Endothelial cell of umbilical vein (primary cell): Measurements from ENCODE around the gene GAD2. TPM values are rescaled to one million over a fixed set of nuclear protein-coding genes. Genes with fewer than 3 reads are reported as not detected.

Experiments
- BruUV-seq: library from RNA; stranded (reverse); fragments of 400-500 nt; replicated peaks from 2 replicates; lab custom pipeline; 2021; lab: Mats Ljungman, UMichigan
- CTCF ChIA-PET: fragments of 300-600, 350-600 bp; sonication (Branson Sonifier 250); formaldehyde crosslinking; loops from one replicate; lab custom pipeline; 2021; ENCODE audit warnings: antibody characterized with exemption, inconsistent platforms; lab: Charles Lee
- POLR2A ChIA-PET: fragments of 300-600, 350-600 bp; sonication (Branson Sonifier 250); formaldehyde crosslinking; loops from one replicate; lab custom pipeline; 2021; ENCODE audit warnings: antibody characterized with exemption, inconsistent platforms; lab: Charles Lee
- DNase-seq: peaks from one replicate; pipeline ENCODE4 v3.0.0-alpha.2; 2011; ENCODE audit warnings: low read depth, low spot score
- FAIRE-seq: peaks from 2 replicates; lab custom pipeline; 2011; peaks lifted over from hg19 to GRCh38; lab: Jason Lieb, UNC
- H2AFZ ChIP-seq: 2 replicates; pipeline ENCODE4 v1.6.0; 2012; ENCODE audit warnings: low read depth, low read length, control low read depth, inconsistent platforms
- H3K27ac ChIP-seq: 2 replicates; pipeline ENCODE4 v1.5.1; 2011; ENCODE audit warnings: low read depth, mild to moderate bottlenecking, control low read depth, low read length, moderate library complexity; ENCODE audit not compliant: insufficient read depth
- H3K27me3 ChIP-seq, 2 experiments: 2 replicates each; pipeline versions ENCODE4 v1.6.0 to v1.6.1; 2011; ENCODE audit warnings: low read length in 2 of 2, mixed read lengths in 1 of 2; ENCODE audit not compliant: control insufficient read depth in 2 of 2, insufficient read depth in 2 of 2
- H3K36me3 ChIP-seq, 2 experiments: 2 replicates in 1 of 2; 3 replicates in 1 of 2; pipeline ENCODE4 v1.5.1; 2011; ENCODE audit warnings: low read length in 2 of 2, mild to moderate bottlenecking in 1 of 2, moderate library complexity in 1 of 2; ENCODE audit not compliant: control insufficient read depth in 2 of 2, insufficient read depth in 2 of 2; ENCODE audit errors: extremely low read depth in 1 of 2
- H3K4me1 ChIP-seq: 3 replicates; pipeline ENCODE4 v1.5.1; 2011; ENCODE audit warnings: mild to moderate bottlenecking, low read length; ENCODE audit not compliant: control insufficient read depth, insufficient read depth; ENCODE audit errors: extremely low read depth
- H3K4me2 ChIP-seq: 2 replicates; pipeline ENCODE4 v1.6.1; 2011; ENCODE audit warnings: low read length, control low read depth, mixed read lengths; ENCODE audit not compliant: insufficient read depth
- H3K4me3 ChIP-seq, 3 experiments: fragments of 200-600 bp in 1 of 3; sonication (generic), shearing (Covaris generic) in 1 of 3; replicated peaks in 1 of 3; 2 replicates each; pipeline ENCODE4 v1.5.1; 2011 to 2016; ENCODE audit warnings: control low read depth in 3 of 3, low read length in 3 of 3, mild to moderate bottlenecking in 2 of 3, inconsistent platforms in 1 of 3, low read depth in 1 of 3, moderate library complexity in 1 of 3; ENCODE audit not compliant: insufficient read depth in 1 of 3
- H3K79me2 ChIP-seq: 2 replicates; pipeline ENCODE4 v1.6.0; 2012; ENCODE audit warnings: low read length, inconsistent platforms; ENCODE audit not compliant: control insufficient read depth, insufficient read depth
- H3K9ac ChIP-seq: replicated peaks from 2 replicates; pipeline ENCODE3; 2011; ENCODE audit warnings: low read length, control low read depth; ENCODE audit not compliant: insufficient read depth; ENCODE audit errors: extremely low read depth
- H3K9me1 ChIP-seq: replicated peaks from 3 replicates; pipeline ENCODE4 v1.6.0; 2011; ENCODE audit warnings: mild to moderate bottlenecking, low read length; ENCODE audit not compliant: control insufficient read depth, insufficient read depth; ENCODE audit errors: extremely low read depth
- H3K9me3 ChIP-seq: replicated peaks from 2 replicates; pipeline ENCODE4 v1.5.1; 2012; ENCODE audit warnings: low read length, inconsistent platforms; ENCODE audit not compliant: control insufficient read depth, insufficient read depth
- H4K20me1 ChIP-seq: replicated peaks from 2 replicates; pipeline ENCODE3; 2011; ENCODE audit warnings: mild to moderate bottlenecking, low read length; ENCODE audit not compliant: control insufficient read depth, insufficient read depth; ENCODE audit errors: extremely low read depth
- EZH2 ChIP-seq: IDR thresholded peaks from 2 replicates; pipeline ENCODE4 v1.6.1; 2012; ENCODE audit warnings: borderline replicate concordance, low read depth, mild to moderate bottlenecking, moderate library complexity, low read length, inconsistent platforms; ENCODE audit not compliant: severe bottlenecking
- FOS ChIP-seq: IDR thresholded peaks from 2 replicates; pipeline ENCODE4 v1.6.1; 2011; ENCODE audit warnings: mild to moderate bottlenecking, low read length, moderate library complexity, borderline replicate concordance; ENCODE audit not compliant: insufficient read depth
- GATA2 ChIP-seq: IDR thresholded peaks from 2 replicates; pipeline ENCODE4 v1.7.0; 2011; ENCODE audit warnings: low read depth, mild to moderate bottlenecking, moderate library complexity, mixed read lengths, low read length; ENCODE audit not compliant: insufficient read length, insufficient read depth
- JUN ChIP-seq: IDR thresholded peaks from 2 replicates; pipeline ENCODE4 v1.6.1; 2011; ENCODE audit warnings: borderline replicate concordance, low read depth; ENCODE audit not compliant: insufficient read length, insufficient read depth
- MYC ChIP-seq: IDR thresholded peaks from one replicate; pipeline ENCODE4 v1.6.1; 2011; ENCODE audit warnings: mild to moderate bottlenecking, low read depth, low read length
- POLR2A ChIP-seq: IDR thresholded peaks from 2 replicates; pipeline ENCODE4 v1.6.1; 2012; ENCODE audit warnings: low read depth, mild to moderate bottlenecking, control low read depth, low read length
- POLR2AphosphoS5 ChIP-seq: IDR thresholded peaks from 2 replicates; pipeline ENCODE4 v1.6.1; 2012; ENCODE audit warnings: low read depth, mild to moderate bottlenecking, control low read depth, low read length, moderate library complexity; ENCODE audit not compliant: insufficient read depth
- dilution Hi-C: fragments of 300-500 bp; cut with MboI; formaldehyde crosslinking; loops from one replicate; pipeline ENCODE4 v1.15.0; 2019; ENCODE audit warnings: low sequenced_read_pairs; ENCODE audit not compliant: extremely low pct_ligation_motif_present
- intact Hi-C: fragments of 100-400 bp; cut with micrococcal nuclease; formaldehyde crosslinking; loops from one replicate; pipeline ENCODE4 v1.10.0; 2022
- polyA plus RNA-seq, 4 experiments: library from polyadenylated mRNA; depleted of rRNA in 3 of 4; stranded (reverse) in 3 of 4; unstranded in 1 of 4; fragments of >200 nt; gene quantifications; 2 replicates each; pipeline versions ENCODE4 v1.2.1 to v1.2.3, GENCODE V29; 2011 to 2012; ENCODE audit warnings: missing spikeins in 1 of 4
- total RNA-seq: library from RNA; stranded (reverse); gene quantifications from 2 replicates; pipeline ENCODE4 v1.2.3, GENCODE V29; 2021
- TF ChIP-seq, protein P1 (sequence below): IDR thresholded peaks from 2 replicates; pipeline ENCODE4 v1.6.1; 2011; ENCODE audit not compliant: insufficient read depth, insufficient read length
- TF ChIP-seq, protein P2 (sequence below), 2 donors: IDR thresholded peaks; 1 replicate in 1 of 2; 2 replicates in 1 of 2; pipeline ENCODE4 v1.5.1; 2011; ENCODE audit warnings: low read length in 2 of 2, mild to moderate bottlenecking in 2 of 2, moderate library complexity in 2 of 2, control low read depth in 1 of 2, inconsistent platforms in 1 of 2, low read depth in 1 of 2; ENCODE audit not compliant: insufficient read depth in 1 of 2; ENCODE audit errors: extremely low read depth in 1 of 2

The GAD2 gene
- total and polyA plus RNA-seq, 2 donors (not counting 3 experiments of a cell fraction or from before 2014, with no cell fraction given): not detected

DNA sequence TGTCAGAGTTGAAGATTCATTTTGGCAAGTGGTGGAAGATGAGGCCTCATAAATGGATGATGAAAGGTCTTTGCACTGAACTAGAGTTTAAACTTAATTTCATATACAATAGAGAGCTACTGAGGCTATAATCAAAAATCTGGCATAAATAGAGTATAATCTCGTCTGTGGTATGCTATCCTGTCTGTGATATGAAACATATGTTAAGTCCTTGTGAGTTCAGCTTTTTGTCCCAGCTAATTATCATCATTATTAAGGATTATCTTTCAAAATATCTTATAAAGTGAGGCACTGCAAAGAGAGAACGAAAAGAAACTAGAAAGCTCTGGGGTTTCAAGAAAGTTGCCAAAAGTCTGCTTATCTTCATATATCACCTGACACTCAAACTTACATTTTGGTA lies 83.4 kb downstream of the GAD2 start:
- Histone ChIP-seq H3K4me2 (no peak overlapping the region), H4K20me1 (no peaks in the 10 kb centered on the region), H3K4me1 (no peaks in the 10 kb centered on the region), H3K9me1 (no peaks in the 10 kb centered on the region), H2AFZ (no peak overlapping the region), H3K36me3 (no peaks in the 10 kb centered on the region), H3K27ac (no peak overlapping the region), H3K27me3 (no peaks in the 10 kb centered on the region), H3K9me3 (no peaks in the 10 kb centered on the region), H3K9ac (no peak overlapping the region), H3K4me3 (no peak overlapping the region), H3K79me2 (no peaks in the 10 kb centered on the region)
- ChIA-PET POLR2A (no interaction called here), CTCF (no interaction called here)
- FAIRE-seq (no peak), DNase-seq (no peak)
- no TSS peak for BruUV-seq
- intact Hi-C loops (no loop called here), dilution Hi-C loops (no loop called here)
- TF ChIP-seq POLR2AphosphoS5 (no peak), JUN (no peak), POLR2A (no peak), FOS (no peak), MYC (no peak), EZH2 (no peak), GATA2 (no peak)
- TF ChIP-seq, protein P1, sequence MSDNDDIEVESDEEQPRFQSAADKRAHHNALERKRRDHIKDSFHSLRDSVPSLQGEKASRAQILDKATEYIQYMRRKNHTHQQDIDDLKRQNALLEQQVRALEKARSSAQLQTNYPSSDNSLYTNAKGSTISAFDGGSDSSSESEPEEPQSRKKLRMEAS: no peak
- TF ChIP-seq, protein P2, sequence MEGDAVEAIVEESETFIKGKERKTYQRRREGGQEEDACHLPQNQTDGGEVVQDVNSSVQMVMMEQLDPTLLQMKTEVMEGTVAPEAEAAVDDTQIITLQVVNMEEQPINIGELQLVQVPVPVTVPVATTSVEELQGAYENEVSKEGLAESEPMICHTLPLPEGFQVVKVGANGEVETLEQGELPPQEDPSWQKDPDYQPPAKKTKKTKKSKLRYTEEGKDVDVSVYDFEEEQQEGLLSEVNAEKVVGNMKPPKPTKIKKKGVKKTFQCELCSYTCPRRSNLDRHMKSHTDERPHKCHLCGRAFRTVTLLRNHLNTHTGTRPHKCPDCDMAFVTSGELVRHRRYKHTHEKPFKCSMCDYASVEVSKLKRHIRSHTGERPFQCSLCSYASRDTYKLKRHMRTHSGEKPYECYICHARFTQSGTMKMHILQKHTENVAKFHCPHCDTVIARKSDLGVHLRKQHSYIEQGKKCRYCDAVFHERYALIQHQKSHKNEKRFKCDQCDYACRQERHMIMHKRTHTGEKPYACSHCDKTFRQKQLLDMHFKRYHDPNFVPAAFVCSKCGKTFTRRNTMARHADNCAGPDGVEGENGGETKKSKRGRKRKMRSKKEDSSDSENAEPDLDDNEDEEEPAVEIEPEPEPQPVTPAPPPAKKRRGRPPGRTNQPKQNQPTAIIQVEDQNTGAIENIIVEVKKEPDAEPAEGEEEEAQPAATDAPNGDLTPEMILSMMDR (IDR thresholded peaks at IDR 0.05; ENCODE audit: extremely low read depth in 1 of 2, insufficient read depth in 1 of 2, low read depth in 1 of 2, low read length in 2 of 2): no peak
